ENCODE data around the gene S1PR4. TPM values are rescaled to one million over a fixed set of nuclear protein-coding genes. Genes with fewer than 3 reads are reported as not detected.
A peak's percentile ranks its signal among the peaks of the same experiment; 100 is the strongest.

The S1PR4 gene
- total and polyA plus RNA-seq, 2 donors (not counting 1 experiment from before 2014, with no cell fraction given), result 84.2 to 129 TPM

DNA sequence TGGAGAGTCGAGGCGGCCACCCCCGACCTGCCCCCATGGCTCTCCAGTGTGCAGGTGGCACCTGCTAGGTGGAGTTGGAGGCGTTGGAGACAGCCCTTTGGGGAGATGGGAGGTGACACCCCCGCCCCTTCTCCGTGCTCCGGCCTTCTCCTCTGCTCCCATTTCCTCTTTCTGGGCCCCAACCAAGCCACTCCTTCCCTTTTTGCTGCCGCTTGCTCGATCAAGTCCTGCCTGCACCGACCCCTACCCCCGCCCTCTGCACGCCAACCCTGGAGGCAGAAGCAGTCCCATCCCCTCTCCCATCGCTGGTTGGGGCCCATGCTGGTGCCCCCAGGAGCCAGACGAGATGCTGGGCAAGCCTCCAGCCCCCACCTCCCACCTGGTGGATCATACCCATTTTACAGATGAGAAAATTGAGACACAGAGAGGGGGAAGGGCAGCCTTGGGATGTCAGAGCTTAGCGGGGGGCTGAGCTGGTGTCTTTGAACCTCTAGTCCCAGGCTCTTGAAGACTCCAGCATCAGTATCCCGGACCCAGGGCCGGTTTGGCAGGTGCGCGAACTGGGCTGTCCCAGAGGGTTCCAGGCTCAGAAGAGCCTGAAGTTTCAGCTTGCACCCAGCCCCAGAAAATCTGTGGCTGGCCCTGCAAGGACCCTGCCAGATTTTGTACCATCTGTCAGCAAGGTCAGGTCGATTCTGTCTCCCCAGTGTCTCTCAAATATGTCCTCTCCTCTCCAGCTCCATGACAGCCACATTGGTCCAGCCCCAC lies 32.5 kb upstream of the S1PR4 start:
- H3K27me3 ChIP-seq (replicated peaks in 1 of 4; ENCODE audit: control extremely low read depth in 1 of 4, control insufficient read depth in 3 of 4, insufficient read depth in 4 of 4, low read length in 3 of 4), result peaks cover 0 to 5% (median 2%) of the 10 kb centered on the region in 4 experiments
- ChIA-PET CTCF (interaction anchor here (0.9 to 3.2 kb wide), 6 partner anchors 10 to 183 kb away, joined by 3 to 25 read pairs (median 3); partner anchors contain the start of gene GNA15), POLR2A (no interaction called here)
- H3K9me3 Mint-ChIP-seq (ENCODE audit: insufficient read depth), result no peaks in the 10 kb centered on the region
- intact Hi-C loops (cut with micrococcal nuclease), result loop anchor here (1.0 kb wide), 1 partner anchor 17 kb away; no protein-coding TSS in a partner anchor
- H3K4me1 ChIP-seq (ENCODE audit: control insufficient read depth in 2 of 2, insufficient read depth in 2 of 2, low read length in 2 of 2), result peaks cover 17 to 21% of the 10 kb centered on the region in 2 donors
- no peak for ATAC-seq (ENCODE audit: low read depth)
- H3K4me2 ChIP-seq (replicated peaks; ENCODE audit: low read depth, low read length, poor library complexity, severe bottlenecking), result peak overlapping the region; percentile 39
- no peak overlapping the region for H2AFZ ChIP-seq (ENCODE audit: insufficient read depth, low read depth, low read length, poor library complexity, severe bottlenecking)
- H4K20me1 ChIP-seq (ENCODE audit: control insufficient read depth, insufficient read depth, low read length, poor library complexity, severe bottlenecking), result no peaks in the 10 kb centered on the region
- H3K27me3 Mint-ChIP-seq, result peaks cover 3% of the 10 kb centered on the region
- H3K4me3 Mint-ChIP-seq, result no peak overlapping the region
- H3K4me3 ChIP-seq (ENCODE audit: control extremely low read depth in 1 of 5, extremely low read depth in 1 of 5, insufficient read depth in 1 of 5, low read depth in 2 of 5, low read length in 4 of 5), result no peak overlapping the region
- no peaks in the 10 kb centered on the region for H3K79me2 ChIP-seq (ENCODE audit: control insufficient read depth, insufficient read depth, low read length)
- H3K36me3 ChIP-seq (replicated peaks in 1 of 2; ENCODE audit: control extremely low read depth in 1 of 2, control insufficient read depth in 1 of 2, extremely low read depth in 1 of 2, insufficient read depth in 2 of 2, low read length in 1 of 2), result no peaks in the 10 kb centered on the region
- WGBS (ENCODE audit: insufficient coverage), result 39% methylated on average over 18 of the region's 20 CpGs
- peaks cover 17% of the 10 kb centered on the region for H3K4me1 Mint-ChIP-seq
- H3K9me3 ChIP-seq (ENCODE audit: control extremely low read depth in 1 of 3, control insufficient read depth in 2 of 3, insufficient read depth in 1 of 3, low read length in 2 of 3), result peaks cover 0 to 7% (median 0%) of the 10 kb centered on the region in 3 donors
- no peak overlapping the region for H3K27ac ChIP-seq (ENCODE audit: low read length in 2 of 2)
- H3K27ac Mint-ChIP-seq, result no peak overlapping the region
- peak; percentile 38 for DNase-seq
- TF ChIP-seq, protein P1, sequence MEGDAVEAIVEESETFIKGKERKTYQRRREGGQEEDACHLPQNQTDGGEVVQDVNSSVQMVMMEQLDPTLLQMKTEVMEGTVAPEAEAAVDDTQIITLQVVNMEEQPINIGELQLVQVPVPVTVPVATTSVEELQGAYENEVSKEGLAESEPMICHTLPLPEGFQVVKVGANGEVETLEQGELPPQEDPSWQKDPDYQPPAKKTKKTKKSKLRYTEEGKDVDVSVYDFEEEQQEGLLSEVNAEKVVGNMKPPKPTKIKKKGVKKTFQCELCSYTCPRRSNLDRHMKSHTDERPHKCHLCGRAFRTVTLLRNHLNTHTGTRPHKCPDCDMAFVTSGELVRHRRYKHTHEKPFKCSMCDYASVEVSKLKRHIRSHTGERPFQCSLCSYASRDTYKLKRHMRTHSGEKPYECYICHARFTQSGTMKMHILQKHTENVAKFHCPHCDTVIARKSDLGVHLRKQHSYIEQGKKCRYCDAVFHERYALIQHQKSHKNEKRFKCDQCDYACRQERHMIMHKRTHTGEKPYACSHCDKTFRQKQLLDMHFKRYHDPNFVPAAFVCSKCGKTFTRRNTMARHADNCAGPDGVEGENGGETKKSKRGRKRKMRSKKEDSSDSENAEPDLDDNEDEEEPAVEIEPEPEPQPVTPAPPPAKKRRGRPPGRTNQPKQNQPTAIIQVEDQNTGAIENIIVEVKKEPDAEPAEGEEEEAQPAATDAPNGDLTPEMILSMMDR (IDR thresholded peaks at IDR 0.05), result no peak
- no peak for TF ChIP-seq EZH2 (IDR thresholded peaks at IDR 0.05; ENCODE audit: borderline replicate concordance, insufficient read depth, low read depth, low read length, poor library complexity, severe bottlenecking)
- H3K9ac ChIP-seq (ENCODE audit: low read length), result no peak overlapping the region

DNA sequence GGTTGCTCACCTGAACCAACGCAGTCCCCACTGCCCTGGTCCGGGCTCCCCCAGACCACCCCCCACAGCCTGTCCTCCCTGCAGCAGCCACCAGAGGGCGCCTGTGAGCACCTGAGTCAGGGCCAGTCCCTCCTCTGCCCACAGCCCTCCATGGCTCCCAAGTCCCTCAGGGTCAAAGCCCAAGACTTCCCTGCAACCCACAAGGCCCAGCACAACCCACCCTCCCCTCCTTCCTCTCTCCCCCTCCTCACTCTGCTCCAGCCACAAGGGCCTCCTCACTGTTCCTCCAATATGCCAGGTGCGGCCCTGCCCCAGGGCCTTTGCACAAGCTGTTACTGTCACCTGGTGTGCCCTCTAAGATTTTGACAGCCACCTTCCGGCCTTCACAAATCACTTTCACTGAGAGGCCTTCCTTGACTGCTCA lies 31.9 kb upstream of the S1PR4 start:
- POLR2A ChIA-PET, result no interaction called here
- CTCF ChIA-PET, result interaction anchor here (0.7 to 3.2 kb wide), 8 partner anchors 11 to 184 kb away, joined by 3 to 25 read pairs (median 3); partner anchors contain the start of gene GNA15

More for the DNA sequence above, 31.9 kb upstream of the S1PR4 start:
- WGBS (ENCODE audit: insufficient coverage), result 73% methylated on average over 5 of the region's 5 CpGs
- ATAC-seq (ENCODE audit: low read depth) (no peak), DNase-seq (peak; percentile 63)
- TF ChIP-seq, protein P1 (IDR thresholded peaks at IDR 0.05), result peak; percentile 85
- TF ChIP-seq EZH2 (IDR thresholded peaks at IDR 0.05; ENCODE audit: borderline replicate concordance, insufficient read depth, low read depth, low read length, poor library complexity, severe bottlenecking), result no peak
- Histone ChIP-seq H3K36me3 (replicated peaks in 1 of 2; ENCODE audit: control extremely low read depth in 1 of 2, control insufficient read depth in 1 of 2, extremely low read depth in 1 of 2, insufficient read depth in 2 of 2, low read length in 1 of 2) (no peaks in the 10 kb centered on the region), H3K4me3 (ENCODE audit: control extremely low read depth in 1 of 5, extremely low read depth in 1 of 5, insufficient read depth in 1 of 5, low read depth in 2 of 5, low read length in 4 of 5) (no peak overlapping the region), H3K9me3 (ENCODE audit: control extremely low read depth in 1 of 3, control insufficient read depth in 2 of 3, insufficient read depth in 1 of 3, low read length in 2 of 3) (peaks cover 0 to 10% (median 0%) of the 10 kb centered on the region in 3 donors), H2AFZ (ENCODE audit: insufficient read depth, low read depth, low read length, poor library complexity, severe bottlenecking) (no peak overlapping the region), H3K9ac (ENCODE audit: low read length) (no peak overlapping the region), H3K4me1 (ENCODE audit: control insufficient read depth in 2 of 2, insufficient read depth in 2 of 2, low read length in 2 of 2) (peaks cover 13 to 16% of the 10 kb centered on the region in 2 donors), H3K79me2 (ENCODE audit: control insufficient read depth, insufficient read depth, low read length) (no peaks in the 10 kb centered on the region), H3K27me3 (replicated peaks in 1 of 4; ENCODE audit: control extremely low read depth in 1 of 4, control insufficient read depth in 3 of 4, insufficient read depth in 4 of 4, low read length in 3 of 4) (peaks cover 0 to 5% (median 2%) of the 10 kb centered on the region in 4 experiments), H3K4me2 (replicated peaks; ENCODE audit: low read depth, low read length, poor library complexity, severe bottlenecking) (no peak overlapping the region), H4K20me1 (ENCODE audit: control insufficient read depth, insufficient read depth, low read length, poor library complexity, severe bottlenecking) (no peaks in the 10 kb centered on the region), H3K27ac (ENCODE audit: low read length in 2 of 2) (no peak overlapping the region)
- no peaks in the 10 kb centered on the region for H3K9me3 Mint-ChIP-seq (ENCODE audit: insufficient read depth)
- peaks cover 3% of the 10 kb centered on the region for H3K27me3 Mint-ChIP-seq
- H3K4me3 Mint-ChIP-seq, result no peak overlapping the region
- no peak overlapping the region for H3K27ac Mint-ChIP-seq
- H3K4me1 Mint-ChIP-seq, result peaks cover 17% of the 10 kb centered on the region
- intact Hi-C loops (cut with micrococcal nuclease), result loop anchor here (1.0 kb wide), 1 partner anchor 17 kb away; no protein-coding TSS in a partner anchor

All from B cell (primary cell).